Measurements from ENCODE around the gene LHFPL6. TPM values are rescaled to one million over a fixed set of nuclear protein-coding genes. Genes with fewer than 3 reads are reported as not detected.

LHFPL6 gene
- total and polyA plus RNA-seq, 9 donors: 45.0 to 76.3 (median 59.2) TPM

DNA sequence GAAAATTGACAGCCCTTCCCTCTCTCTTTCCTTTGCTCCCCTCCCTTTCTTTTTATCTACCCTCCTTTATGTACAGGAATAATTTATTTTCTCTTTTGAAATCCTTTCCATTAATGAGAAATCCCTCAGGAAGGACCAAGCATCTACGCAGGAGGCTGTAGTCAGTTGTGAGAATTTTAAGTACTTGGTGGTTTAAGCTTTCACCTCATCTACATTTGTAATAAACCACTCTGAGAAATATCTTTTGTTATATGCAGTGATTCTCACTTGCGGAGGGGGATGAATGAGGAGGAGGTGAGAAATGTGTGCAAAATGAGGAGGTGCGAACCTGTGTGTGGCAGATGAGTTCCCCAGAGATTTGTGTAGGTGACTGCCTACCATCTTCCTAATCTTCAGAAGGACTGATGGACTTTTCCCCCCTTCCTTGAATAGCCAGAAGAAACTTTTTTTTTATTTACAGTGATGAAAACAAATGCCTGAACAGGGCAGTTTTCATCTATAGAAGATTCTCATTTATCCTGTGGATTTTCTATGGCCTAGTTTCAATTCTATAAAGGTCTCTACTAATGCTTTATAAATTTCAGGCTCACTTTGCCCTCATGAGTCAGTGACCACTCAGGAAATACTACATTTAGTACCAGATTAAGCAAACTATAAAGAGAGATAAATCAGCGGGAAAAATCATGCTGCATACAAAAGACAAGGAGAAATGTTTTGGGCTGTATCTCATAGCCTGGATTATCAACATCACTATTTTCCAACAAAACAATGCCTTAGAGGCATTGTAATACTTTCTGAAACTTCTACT is 118.3 kb downstream of the LHFPL6 start:
- Histone ChIP-seq H3K4me3 (ENCODE audit: low read length) (no peak overlapping the region), H3K9me3 (replicated peaks; ENCODE audit: control insufficient read depth, low read depth, low read length) (no peaks in the 10 kb centered on the region), H3K36me3 (ENCODE audit: control insufficient read depth, insufficient read depth, low read length) (no peaks in the 10 kb centered on the region), H3K27ac (ENCODE audit: low read length) (no peak overlapping the region), H3K27me3 (ENCODE audit: control insufficient read depth, insufficient read depth, low read length) (no peaks in the 10 kb centered on the region), H3K4me1 (ENCODE audit: control insufficient read depth, insufficient read depth, low read length) (no peaks in the 10 kb centered on the region)
- WGBS (ENCODE audit: insufficient coverage): no CpG with 5 or more reads among the region's 4 CpGs
- no peak for DNase-seq

DNA sequence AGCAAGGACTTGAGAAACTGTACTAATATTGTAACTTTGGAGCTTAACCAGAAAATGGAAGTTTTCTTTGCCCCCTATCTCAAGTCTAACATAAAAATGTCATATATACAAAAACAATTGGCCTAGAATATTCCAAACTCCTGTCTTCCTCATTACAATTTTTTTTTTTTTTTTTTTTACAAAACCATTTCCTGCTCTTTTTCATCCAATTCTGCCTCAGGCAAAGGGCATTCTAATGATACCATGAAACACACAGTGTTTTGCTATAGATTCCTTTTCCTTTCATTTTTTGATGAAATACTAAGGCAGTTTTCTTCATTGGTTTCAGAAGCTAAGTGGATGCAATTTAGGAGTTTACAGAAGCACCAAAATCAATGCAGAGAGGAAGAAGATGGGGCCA is 119.7 kb downstream of the LHFPL6 start:
- DNase-seq: no peak
- Histone ChIP-seq H3K9me3 (replicated peaks; ENCODE audit: control insufficient read depth, low read depth, low read length) (no peaks in the 10 kb centered on the region), H3K4me1 (ENCODE audit: control insufficient read depth, insufficient read depth, low read length) (no peaks in the 10 kb centered on the region), H3K27ac (ENCODE audit: low read length) (no peak overlapping the region), H3K36me3 (ENCODE audit: control insufficient read depth, insufficient read depth, low read length) (no peaks in the 10 kb centered on the region), H3K4me3 (ENCODE audit: low read length) (no peak overlapping the region), H3K27me3 (ENCODE audit: control insufficient read depth, insufficient read depth, low read length) (no peaks in the 10 kb centered on the region)

DNA sequence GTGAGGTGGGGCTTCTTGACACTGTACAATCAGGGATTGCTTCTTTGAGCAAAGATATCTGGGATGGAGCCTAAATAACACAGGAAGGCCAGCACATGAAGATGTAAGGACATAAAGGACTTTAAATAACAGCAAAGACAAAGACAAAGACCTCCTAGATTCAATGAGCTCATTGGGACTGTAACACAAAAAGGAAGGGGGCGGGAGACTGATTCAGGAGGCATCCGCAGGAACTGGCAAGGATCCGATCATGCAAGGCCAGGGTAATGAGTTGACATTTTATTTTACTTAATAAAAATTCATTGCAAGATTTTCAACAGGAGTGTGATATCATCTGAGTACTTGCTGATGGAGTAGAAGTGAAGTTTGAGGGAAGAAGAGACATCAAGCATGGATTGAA is 121.5 kb downstream of the LHFPL6 start:
- Histone ChIP-seq H3K4me1 (ENCODE audit: control insufficient read depth, insufficient read depth, low read length) (no peaks in the 10 kb centered on the region), H3K36me3 (ENCODE audit: control insufficient read depth, insufficient read depth, low read length) (no peaks in the 10 kb centered on the region), H3K9me3 (replicated peaks; ENCODE audit: control insufficient read depth, low read depth, low read length) (no peaks in the 10 kb centered on the region), H3K27ac (ENCODE audit: low read length) (no peak overlapping the region), H3K27me3 (ENCODE audit: control insufficient read depth, insufficient read depth, low read length) (no peaks in the 10 kb centered on the region), H3K4me3 (ENCODE audit: low read length) (no peak overlapping the region)
- WGBS (ENCODE audit: insufficient coverage): no CpG with 5 or more reads among the region's 3 CpGs
- DNase-seq: no peak

DNA sequence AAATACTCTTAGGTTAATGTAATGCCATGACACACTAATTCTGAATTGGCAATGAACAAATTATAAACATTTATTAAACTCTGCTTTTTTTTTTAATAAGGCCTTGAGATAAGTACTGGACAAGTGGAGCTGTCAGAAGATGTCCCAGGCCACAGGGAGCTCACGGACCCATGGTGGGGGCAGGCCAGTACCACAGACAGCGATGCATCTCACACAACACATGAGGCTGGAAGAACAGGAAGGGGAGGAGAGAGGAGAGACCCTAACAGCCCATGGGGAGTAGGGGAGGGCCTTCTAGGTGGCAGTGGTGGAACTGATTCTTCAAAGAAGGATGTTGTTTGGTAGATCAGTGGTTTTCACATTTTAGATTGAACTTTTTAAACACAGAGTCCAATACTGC is 128.4 kb downstream of the LHFPL6 start:
- Histone ChIP-seq H3K36me3 (ENCODE audit: control insufficient read depth, insufficient read depth, low read length) (no peaks in the 10 kb centered on the region), H3K9me3 (replicated peaks; ENCODE audit: control insufficient read depth, low read depth, low read length) (no peaks in the 10 kb centered on the region), H3K27ac (ENCODE audit: low read length) (no peak overlapping the region), H3K27me3 (ENCODE audit: control insufficient read depth, insufficient read depth, low read length) (no peaks in the 10 kb centered on the region), H3K4me3 (ENCODE audit: low read length) (no peak overlapping the region), H3K4me1 (ENCODE audit: control insufficient read depth, insufficient read depth, low read length) (no peaks in the 10 kb centered on the region)
- no peak for DNase-seq
- no CpG with 5 or more reads among the region's 2 CpGs for WGBS (ENCODE audit: insufficient coverage)

DNA sequence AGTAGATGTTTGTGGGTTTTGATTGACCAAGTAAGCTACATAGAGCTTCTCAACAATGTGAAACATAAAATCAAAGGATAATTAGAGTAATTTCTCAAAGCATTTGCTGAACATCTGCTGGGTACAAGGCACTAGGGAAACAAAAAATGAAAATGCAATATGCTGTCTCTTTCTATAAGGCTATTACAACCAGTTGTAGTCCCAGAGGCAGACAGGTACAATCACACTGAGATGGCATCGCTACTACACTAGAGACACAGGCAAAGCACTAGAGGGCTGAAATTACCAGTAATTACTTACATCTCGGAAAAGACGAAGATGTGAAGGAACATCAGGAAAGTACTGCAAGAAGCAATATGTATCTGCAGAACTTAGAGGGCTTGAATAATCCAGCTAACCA is 133.3 kb downstream of the LHFPL6 start:
- no peaks in the 10 kb centered on the region for H3K27me3 ChIP-seq (ENCODE audit: control insufficient read depth, insufficient read depth, low read length)
- H3K4me1 ChIP-seq (ENCODE audit: control insufficient read depth, insufficient read depth, low read length): no peaks in the 10 kb centered on the region
- H3K36me3 ChIP-seq (ENCODE audit: control insufficient read depth, insufficient read depth, low read length): no peaks in the 10 kb centered on the region
- WGBS (ENCODE audit: insufficient coverage): no CpG with 5 or more reads among the region's 3 CpGs
- no peaks in the 10 kb centered on the region for H3K9me3 ChIP-seq (replicated peaks; ENCODE audit: control insufficient read depth, low read depth, low read length)
- no peak overlapping the region for H3K4me3 ChIP-seq (ENCODE audit: low read length)
- no peak for DNase-seq
- no peak overlapping the region for H3K27ac ChIP-seq (ENCODE audit: low read length)

DNA sequence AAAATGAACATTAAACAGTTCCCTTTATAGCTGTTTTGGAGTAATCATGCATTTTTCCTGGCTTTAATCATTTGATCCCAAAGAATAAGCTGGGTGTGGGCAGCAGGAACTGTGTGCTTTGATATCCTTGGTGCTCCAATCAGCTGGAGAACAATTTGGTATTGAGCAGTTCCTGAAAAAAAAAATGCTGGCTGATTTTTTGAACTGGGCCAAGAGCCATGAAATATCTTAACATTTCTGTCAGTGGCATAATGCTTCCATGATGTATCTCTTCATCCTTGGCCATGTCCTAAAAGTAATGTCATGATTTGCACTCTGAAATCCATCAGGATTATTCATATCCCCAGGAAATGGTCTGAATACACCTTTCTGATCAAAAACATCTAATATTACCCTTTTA is 134.7 kb downstream of the LHFPL6 start:
- Histone ChIP-seq H3K36me3 (ENCODE audit: control insufficient read depth, insufficient read depth, low read length) (no peaks in the 10 kb centered on the region), H3K27me3 (ENCODE audit: control insufficient read depth, insufficient read depth, low read length) (no peaks in the 10 kb centered on the region), H3K4me1 (ENCODE audit: control insufficient read depth, insufficient read depth, low read length) (no peaks in the 10 kb centered on the region), H3K9me3 (replicated peaks; ENCODE audit: control insufficient read depth, low read depth, low read length) (no peaks in the 10 kb centered on the region), H3K4me3 (ENCODE audit: low read length) (no peak overlapping the region), H3K27ac (ENCODE audit: low read length) (no peak overlapping the region)
- DNase-seq: no peak

DNA sequence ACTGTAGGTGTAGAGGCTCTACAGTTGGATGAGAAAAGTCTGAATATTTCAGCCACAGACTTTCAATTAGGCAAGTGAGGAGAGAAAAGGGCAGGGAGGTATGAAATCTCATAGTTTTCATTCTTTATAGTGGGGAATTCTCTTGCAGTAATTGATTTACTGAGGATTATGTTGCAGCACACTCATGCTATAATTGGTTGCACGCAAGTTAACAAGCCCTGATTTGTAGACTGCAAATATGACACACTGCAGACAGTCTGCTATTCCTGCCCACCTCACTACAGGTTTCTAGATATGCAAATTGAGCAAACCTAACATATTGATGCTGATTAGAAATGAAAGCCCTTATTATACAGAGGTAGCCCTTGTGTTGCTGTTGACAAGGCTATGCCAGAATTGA is 139.4 kb downstream of the LHFPL6 start:
- no CpG with 5 or more reads among the region's 1 CpG for WGBS (ENCODE audit: insufficient coverage)
- H3K4me1 ChIP-seq (ENCODE audit: control insufficient read depth, insufficient read depth, low read length): peaks cover 2% of the 10 kb centered on the region
- H3K27ac ChIP-seq (ENCODE audit: low read length): no peak overlapping the region

DNA sequence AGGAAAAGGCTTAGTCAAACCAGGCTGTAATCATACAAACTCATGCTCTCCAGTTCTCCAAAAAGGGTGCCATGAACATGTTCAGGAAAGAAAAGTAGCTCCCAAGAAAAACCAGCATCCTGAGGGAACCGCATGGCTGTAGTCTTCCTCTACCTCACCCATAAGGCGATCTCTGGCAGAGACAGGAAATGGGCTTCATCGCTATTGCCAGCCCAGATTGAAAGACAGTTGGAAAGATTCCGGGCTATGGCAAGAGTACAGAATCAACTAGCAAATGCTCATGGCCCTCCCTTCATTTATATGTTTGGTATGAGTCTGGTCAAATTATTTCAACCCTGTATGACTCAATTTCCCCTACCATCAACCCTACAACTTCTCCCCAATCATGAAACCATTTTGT is 140.1 kb downstream of the LHFPL6 start:
- peaks cover 2% of the 10 kb centered on the region for H3K4me1 ChIP-seq (ENCODE audit: control insufficient read depth, insufficient read depth, low read length)
- no CpG with 5 or more reads among the region's 4 CpGs for WGBS (ENCODE audit: insufficient coverage)
- H3K27me3 ChIP-seq (ENCODE audit: control insufficient read depth, insufficient read depth, low read length): no peaks in the 10 kb centered on the region
- H3K4me3 ChIP-seq (ENCODE audit: low read length): no peak overlapping the region
- H3K9me3 ChIP-seq (replicated peaks; ENCODE audit: control insufficient read depth, low read depth, low read length): no peaks in the 10 kb centered on the region
- H3K27ac ChIP-seq (ENCODE audit: low read length): no peak overlapping the region
- no peaks in the 10 kb centered on the region for H3K36me3 ChIP-seq (ENCODE audit: control insufficient read depth, insufficient read depth, low read length)
- no peak for DNase-seq

More for the DNA sequence above, 139.4 kb downstream of the LHFPL6 start:
- H3K4me3 ChIP-seq (ENCODE audit: low read length): no peak overlapping the region
- no peak for DNase-seq
- H3K9me3 ChIP-seq (replicated peaks; ENCODE audit: control insufficient read depth, low read depth, low read length): no peaks in the 10 kb centered on the region
- no peaks in the 10 kb centered on the region for H3K36me3 ChIP-seq (ENCODE audit: control insufficient read depth, insufficient read depth, low read length)
- H3K27me3 ChIP-seq (ENCODE audit: control insufficient read depth, insufficient read depth, low read length): no peaks in the 10 kb centered on the region

DNA sequence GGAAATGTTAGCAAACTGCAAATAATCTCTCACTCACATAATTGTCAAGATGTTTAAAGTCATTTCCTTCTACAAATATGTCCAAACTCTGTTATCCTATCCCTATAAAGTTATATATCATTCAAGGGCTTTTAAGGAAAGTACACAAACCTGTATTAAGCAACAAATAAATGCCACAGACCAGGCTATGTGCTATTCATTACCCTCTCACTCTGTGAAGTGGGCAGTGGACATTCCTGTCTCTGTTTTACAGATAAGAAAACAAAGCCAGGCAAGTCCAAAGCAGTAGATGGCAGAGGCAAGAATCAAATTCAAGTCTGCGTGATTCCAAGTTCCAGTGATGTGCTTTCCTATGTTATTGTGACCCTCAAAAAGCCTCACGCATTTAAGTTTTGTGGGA is 140.6 kb downstream of the LHFPL6 start:
- no peak for DNase-seq
- Histone ChIP-seq H3K4me1 (ENCODE audit: control insufficient read depth, insufficient read depth, low read length) (peaks cover 2% of the 10 kb centered on the region), H3K27ac (ENCODE audit: low read length) (no peak overlapping the region), H3K9me3 (replicated peaks; ENCODE audit: control insufficient read depth, low read depth, low read length) (no peaks in the 10 kb centered on the region), H3K4me3 (ENCODE audit: low read length) (no peak overlapping the region), H3K27me3 (ENCODE audit: control insufficient read depth, insufficient read depth, low read length) (no peaks in the 10 kb centered on the region), H3K36me3 (ENCODE audit: control insufficient read depth, insufficient read depth, low read length) (no peaks in the 10 kb centered on the region)
- 100% methylated on average over 1 of the region's 2 CpGs for WGBS (ENCODE audit: insufficient coverage)

DNA sequence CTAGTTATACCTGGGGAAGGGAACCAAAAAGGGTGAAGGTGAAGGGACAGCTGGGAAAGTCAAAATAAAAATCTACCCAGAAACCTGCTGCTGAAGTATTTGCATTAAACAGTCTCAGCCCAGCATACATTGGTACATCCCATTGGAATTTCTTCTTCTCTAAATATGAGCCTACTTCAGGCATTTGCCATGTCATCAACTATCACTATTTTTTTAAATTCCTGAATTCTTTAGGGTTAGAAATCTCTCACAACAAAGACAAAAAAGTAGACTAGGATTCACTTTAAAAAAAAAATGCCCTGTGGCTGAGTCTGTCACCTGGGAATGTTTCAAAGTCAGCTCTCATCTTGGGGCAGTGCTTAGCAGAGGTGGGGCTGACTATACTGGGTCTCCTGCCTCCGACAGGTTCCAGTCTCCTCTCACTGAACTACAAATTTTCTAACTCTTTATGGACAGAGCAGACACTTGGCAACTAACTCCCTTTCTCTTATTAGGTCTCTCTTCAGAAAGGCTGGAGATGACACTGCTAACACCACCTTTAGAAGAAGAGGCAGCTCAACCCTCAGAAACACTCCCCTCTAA is 141.2 kb downstream of the LHFPL6 start:
- DNase-seq: no peak
- no peak overlapping the region for H3K27ac ChIP-seq (ENCODE audit: low read length)
- peaks cover 2% of the 10 kb centered on the region for H3K4me1 ChIP-seq (ENCODE audit: control insufficient read depth, insufficient read depth, low read length)
- WGBS (ENCODE audit: insufficient coverage): 60% methylated on average over 1 of the region's 1 CpG
- no peaks in the 10 kb centered on the region for H3K9me3 ChIP-seq (replicated peaks; ENCODE audit: control insufficient read depth, low read depth, low read length)
- H3K36me3 ChIP-seq (ENCODE audit: control insufficient read depth, insufficient read depth, low read length): no peaks in the 10 kb centered on the region
- no peaks in the 10 kb centered on the region for H3K27me3 ChIP-seq (ENCODE audit: control insufficient read depth, insufficient read depth, low read length)
- no peak overlapping the region for H3K4me3 ChIP-seq (ENCODE audit: low read length)
